HG02973 (cell line): ENCODE results near the gene GAS7.

ENCODE experiments used
- ATAC-seq: cut with Tn5 transposase; IDR thresholded peaks from one replicate; pipeline ENCODE4 v1.9.1; 2021; ENCODE audit warnings: moderate library complexity; ENCODE audit not compliant: unreplicated experiment

The GAS7 gene

GRCh38 chr17:10198509-10199249 is at the start of gene GAS7:
Gene GAS7 (minus strand): TSS chr17:10198606.
- no peak for ATAC-seq

- no peak for ATAC-seq
Observed at GRCh38 chr17:10247810-10248209, 49.4 kb upstream of the GAS7 start.

GRCh38 chr17:10243883-10244844 is 45.8 kb upstream of the GAS7 start:
- no peak for ATAC-seq

- ATAC-seq = no peak
Observed at GRCh38 chr17:10241781-10242180, 43.4 kb upstream of the GAS7 start.

GRCh38 chr17:10238661-10239060 is 40.3 kb upstream of the GAS7 start:
- no peak for ATAC-seq

- no peak for ATAC-seq
Observed at GRCh38 chr17:10234033-10234432, 35.6 kb upstream of the GAS7 start.

GRCh38 chr17:10233161-10233560 is 34.8 kb upstream of the GAS7 start:
- ATAC-seq = no peak

- no peak for ATAC-seq
Observed at GRCh38 chr17:10229181-10229580, 30.8 kb upstream of the GAS7 start.

- no peak for ATAC-seq
Observed at GRCh38 chr17:10226930-10227695, 28.7 kb upstream of the GAS7 start.

GRCh38 chr17:10224582-10225195 is 26.3 kb upstream of the GAS7 start:
- no peak for ATAC-seq

- no peak for ATAC-seq
Observed at GRCh38 chr17:10219193-10219592, 20.8 kb upstream of the GAS7 start.

GRCh38 chr17:10217916-10218315 is 19.5 kb upstream of the GAS7 start:
- ATAC-seq = no peak

- no peak for ATAC-seq
Observed at GRCh38 chr17:10216213-10216938, 18.0 kb upstream of the GAS7 start.

GRCh38 chr17:10215286-10215685 is 16.9 kb upstream of the GAS7 start:
- no peak for ATAC-seq

- no peak for ATAC-seq
Observed at GRCh38 chr17:10211666-10212065, 13.3 kb upstream of the GAS7 start.

- no peak for ATAC-seq
Observed at GRCh38 chr17:10210151-10210574, 11.8 kb upstream of the GAS7 start.

- ATAC-seq = no peak
Observed at GRCh38 chr17:10208604-10209193, 10.3 kb upstream of the GAS7 start.

- ATAC-seq = no peak
Observed at GRCh38 chr17:10207153-10207552, 8.7 kb upstream of the GAS7 start.

- no peak for ATAC-seq
Observed at GRCh38 chr17:10205549-10206185, 7.3 kb upstream of the GAS7 start.
